IMR-90 (cell line): ENCODE results near the gene NPFFR1. TPM values are rescaled to one million over a fixed set of nuclear protein-coding genes. Genes with fewer than 3 reads are reported as not detected.

ENCODE experiments used
- ATAC-seq: fragments of 200-7000 bp; cut with Tn5 transposase; 2 replicates; pipeline ENCODE4 v1.9.1; 2020; ENCODE audit warnings: low read depth, mild to moderate bottlenecking, moderate library complexity
- BruUV-seq: library from RNA; stranded (reverse); fragments of 400-500 nt; replicated peaks from 2 replicates; lab custom pipeline; 2021; lab: Mats Ljungman, UMichigan
- CTCF ChIA-PET: fragments of 300-600 bp; formaldehyde crosslinking; extraction: SDS; loops from one replicate; lab custom pipeline; 2021; ENCODE audit warnings: antibody characterized with exemption; lab: Yijun Ruan, JAX
- POLR2A ChIA-PET: fragments of 300-600 bp; sonication (Branson Sonifier 250); formaldehyde crosslinking; loops from one replicate; lab custom pipeline; 2022; ENCODE audit warnings: antibody characterized with exemption; ENCODE audit not compliant: unreplicated experiment; lab: Charles Lee
- DNase-seq: peaks from one replicate; pipeline ENCODE4 v3.0.0; 2013
- H2AFZ ChIP-seq: replicated peaks from 2 replicates; pipeline ENCODE3; 2013; ENCODE audit warnings: low read length, mild to moderate bottlenecking; ENCODE audit not compliant: poor library complexity
- H2AK5ac ChIP-seq: 2 replicates; pipeline ENCODE4 v1.6.1; 2013; ENCODE audit warnings: low read depth, low read length, inconsistent platforms
- H2AK9ac ChIP-seq: replicated peaks from 2 replicates; pipeline ENCODE3; 2013; ENCODE audit warnings: mild to moderate bottlenecking, low read depth, low read length, moderate library complexity; ENCODE audit not compliant: poor library complexity
- H2BK120ac ChIP-seq: 2 replicates; pipeline ENCODE4 v1.6.1; 2013; ENCODE audit warnings: low read depth, low read length, inconsistent platforms
- H2BK15ac ChIP-seq: 3 replicates; pipeline ENCODE4 v1.6.1; 2013; ENCODE audit warnings: low read depth, low read length, inconsistent platforms
- H2BK20ac ChIP-seq: 2 replicates; pipeline ENCODE4 v1.6.1; 2013; ENCODE audit warnings: low read depth, mild to moderate bottlenecking, inconsistent platforms, low read length, moderate library complexity
- H2BK5ac ChIP-seq: 2 replicates; pipeline ENCODE4 v1.6.1; 2013; ENCODE audit warnings: mild to moderate bottlenecking, low read depth, low read length, inconsistent platforms; ENCODE audit not compliant: poor library complexity, severe bottlenecking
- H3K14ac ChIP-seq: replicated peaks from 2 replicates; pipeline ENCODE4 v1.6.1; 2013; ENCODE audit warnings: low read depth, low read length, inconsistent platforms
- H3K18ac ChIP-seq: 2 replicates; pipeline ENCODE4 v1.6.1; 2013; ENCODE audit warnings: low read depth, low read length, control low read depth
- H3K23ac ChIP-seq: 2 replicates; pipeline ENCODE4 v1.6.1; 2013; ENCODE audit warnings: low read depth, low read length, inconsistent platforms
- H3K27ac ChIP-seq: 2 replicates; pipeline ENCODE4 v1.5.1; 2013; ENCODE audit warnings: mild to moderate bottlenecking, control low read depth, low read length; ENCODE audit not compliant: insufficient read depth
- H3K27me3 ChIP-seq: 2 replicates; pipeline ENCODE4 v1.6.1; 2013; ENCODE audit warnings: low read length; ENCODE audit not compliant: control insufficient read depth, insufficient read depth
- H3K36me3 ChIP-seq: 2 replicates; pipeline ENCODE4 v1.6.1; 2013; ENCODE audit warnings: low read length, mixed read lengths; ENCODE audit not compliant: control insufficient read depth, insufficient read depth
- H3K4ac ChIP-seq: 2 replicates; pipeline ENCODE4 v1.6.1; 2013; ENCODE audit warnings: low read depth, low read length, inconsistent platforms
- H3K4me1 ChIP-seq: 2 replicates; pipeline ENCODE4 v1.6.1; 2013; ENCODE audit warnings: low read length, mixed read lengths; ENCODE audit not compliant: control insufficient read depth, insufficient read depth
- H3K4me2 ChIP-seq: 2 replicates; pipeline ENCODE4 v1.6.1; 2013; ENCODE audit warnings: low read depth, mild to moderate bottlenecking, control low read depth, low read length, moderate library complexity
- H3K4me3 ChIP-seq: 2 replicates; pipeline ENCODE4 v1.5.1; 2013; ENCODE audit warnings: low read depth, mild to moderate bottlenecking, control low read depth, low read length, moderate library complexity; ENCODE audit not compliant: insufficient read depth
- H3K56ac ChIP-seq: 2 replicates; pipeline ENCODE4 v1.6.1; 2013; ENCODE audit warnings: low read length, inconsistent platforms; ENCODE audit not compliant: insufficient read depth; ENCODE audit errors: extremely low read depth
- H3K79me1 ChIP-seq, 2 experiments: 2 replicates each; pipeline ENCODE4 v1.6.1; 2013; ENCODE audit warnings: low read length in 2 of 2, inconsistent platforms in 1 of 2, low read depth in 1 of 2
- H3K9ac ChIP-seq: 2 replicates; pipeline ENCODE4 v1.6.1; 2013; ENCODE audit warnings: low read depth, low read length, control low read depth
- H3K9me1 ChIP-seq: 2 replicates; pipeline ENCODE4 v1.6.1; 2013; ENCODE audit warnings: low read length, inconsistent platforms; ENCODE audit not compliant: insufficient read depth
- H3K9me3 ChIP-seq: 2 replicates; pipeline ENCODE4 v1.6.1; 2013; ENCODE audit warnings: low read length; ENCODE audit not compliant: control insufficient read depth, insufficient read depth
- H4K20me1 ChIP-seq: 2 replicates; pipeline ENCODE4 v1.6.1; 2013; ENCODE audit warnings: low read length, inconsistent platforms; ENCODE audit not compliant: insufficient read depth
- H4K5ac ChIP-seq: 2 replicates; pipeline ENCODE4 v1.6.1; 2013; ENCODE audit warnings: mild to moderate bottlenecking, low read depth, low read length, control low read depth
- H4K8ac ChIP-seq, 2 experiments: 2 replicates each; pipeline ENCODE4 v1.6.1; 2013; ENCODE audit warnings: low read depth in 2 of 2, low read length in 2 of 2, control low read depth in 1 of 2, inconsistent platforms in 1 of 2
- H4K91ac ChIP-seq: 2 replicates; pipeline ENCODE4 v1.6.1; 2013; ENCODE audit warnings: low read depth, low read length, inconsistent platforms; ENCODE audit not compliant: insufficient read depth
- BHLHE40 ChIP-seq: fragments of 150-350 bp; IDR thresholded peaks from 2 replicates; pipeline ENCODE4 v1.6.1; 2016; ENCODE audit warnings: mild to moderate bottlenecking, low read depth, low read length
- CEBPB ChIP-seq: IDR thresholded peaks from 2 replicates; pipeline ENCODE4 v1.6.1; 2012; ENCODE audit warnings: low read depth, low read length, improper control_type of control experiment
- FOS ChIP-seq: fragments of 150-350 bp; IDR thresholded peaks from 2 replicates; pipeline ENCODE4 v1.6.1; 2016; ENCODE audit warnings: low read depth, low read length
- MAFK ChIP-seq: IDR thresholded peaks from 2 replicates; pipeline ENCODE4 v1.6.1; 2012; ENCODE audit warnings: low read depth, low read length, improper control_type of control experiment
- MAZ ChIP-seq: IDR thresholded peaks from 2 replicates; pipeline ENCODE4 v1.6.1; 2012; ENCODE audit warnings: low read depth, mild to moderate bottlenecking, low read length, improper control_type of control experiment, moderate library complexity, borderline replicate concordance
- MXI1 ChIP-seq: IDR thresholded peaks from 2 replicates; pipeline ENCODE4 v1.6.1; 2012; ENCODE audit warnings: low read depth, mild to moderate bottlenecking, low read length, moderate library complexity, borderline replicate concordance
- NFE2L2 ChIP-seq: fragments of 150-350 bp; IDR thresholded peaks from 2 replicates; pipeline ENCODE4 v1.6.1; 2016; ENCODE audit warnings: low read depth, mild to moderate bottlenecking, low read length
- POLR2A ChIP-seq: IDR thresholded peaks from 2 replicates; pipeline ENCODE4 v1.6.1; 2012; ENCODE audit warnings: mild to moderate bottlenecking, low read depth, low read length
- RAD21 ChIP-seq: IDR thresholded peaks from 2 replicates; pipeline ENCODE4 v1.6.1; 2012; ENCODE audit warnings: low read length, improper control_type of control experiment
- RCOR1 ChIP-seq: IDR thresholded peaks from 2 replicates; pipeline ENCODE4 v1.6.1; 2012; ENCODE audit warnings: mild to moderate bottlenecking, low read length, improper control_type of control experiment; ENCODE audit not compliant: insufficient replicate concordance
- RFX5 ChIP-seq: IDR thresholded peaks from 2 replicates; pipeline ENCODE4 v1.8.0; 2012; ENCODE audit warnings: low read depth, mild to moderate bottlenecking, low read length, moderate library complexity
- SMC3 ChIP-seq: fragments of 150-350 bp; IDR thresholded peaks from 2 replicates; pipeline ENCODE4 v1.6.1; 2016; ENCODE audit warnings: low read depth, mild to moderate bottlenecking, antibody characterized with exemption, low read length, moderate library complexity
- WGBS, 2 experiments: methylation state at CpG; one replicate each; pipeline versions ENCODE4 v1.1.5 to v1.1.7; 2013; ENCODE audit warnings: missing lambda C conversion rate in 2 of 2; ENCODE audit not compliant: insufficient read length in 1 of 2; ENCODE audit errors: extremely low coverage in 2 of 2; 5-methylcytosine and 5-hydroxymethylcytosine counted together
- dilution Hi-C: fragments of 300-500 bp; cut with HindIII; formaldehyde crosslinking; loops from one replicate; pipeline ENCODE4 v1.14.3; 2018; ENCODE audit warnings: low sequenced_read_pairs; ENCODE audit not compliant: unreplicated experiment
- in situ Hi-C: fragments of 300-500 bp; cut with MboI; formaldehyde crosslinking; loops from 3 replicates; pipeline ENCODE4 v1.14.3; 2019; ENCODE audit warnings: low sequenced_read_pairs, inconsistent platforms, mixed read lengths
- intact Hi-C: fragments of 100-400 bp; cut with micrococcal nuclease; formaldehyde crosslinking; loops from 2 replicates; pipeline ENCODE4 v1.10.0; 2022
- polyA plus RNA-seq, 3 experiments: library from polyadenylated mRNA; depleted of rRNA; stranded (reverse); fragments of >200 nt; gene quantifications; 2 replicates each; pipeline ENCODE4 v1.2.3, GENCODE V29; 2012; ENCODE audit warnings: low replicate concordance in 1 of 3
- total RNA-seq: library from RNA; depleted of rRNA; stranded (reverse); fragments of >200 nt; gene quantifications from 2 replicates; pipeline ENCODE4 v1.2.3, GENCODE V29; 2012
- TF ChIP-seq, protein P1 (sequence below): conservative IDR thresholded peaks from 2 replicates; pipeline ENCODE4 v1.5.1; 2012; ENCODE audit warnings: mild to moderate bottlenecking, low read depth, low read length, improper control_type of control experiment
- TF ChIP-seq, protein P2 (sequence below): fragments of 150-350 bp; IDR thresholded peaks from 2 replicates; pipeline ENCODE4 v1.6.1; 2017; ENCODE audit warnings: mild to moderate bottlenecking, antibody characterized with exemption, low read length, low read depth
- TF ChIP-seq, protein P3 (sequence below): fragments of 150-350 bp; IDR thresholded peaks from 2 replicates; pipeline ENCODE4 v1.6.1; 2016; ENCODE audit warnings: low read depth, mild to moderate bottlenecking, low read length, moderate library complexity, borderline replicate concordance

NPFFR1 gene
- total and polyA plus RNA-seq, 2 of the 4 experiments (the other 2 are of a cell fraction), result not detected

DNA sequence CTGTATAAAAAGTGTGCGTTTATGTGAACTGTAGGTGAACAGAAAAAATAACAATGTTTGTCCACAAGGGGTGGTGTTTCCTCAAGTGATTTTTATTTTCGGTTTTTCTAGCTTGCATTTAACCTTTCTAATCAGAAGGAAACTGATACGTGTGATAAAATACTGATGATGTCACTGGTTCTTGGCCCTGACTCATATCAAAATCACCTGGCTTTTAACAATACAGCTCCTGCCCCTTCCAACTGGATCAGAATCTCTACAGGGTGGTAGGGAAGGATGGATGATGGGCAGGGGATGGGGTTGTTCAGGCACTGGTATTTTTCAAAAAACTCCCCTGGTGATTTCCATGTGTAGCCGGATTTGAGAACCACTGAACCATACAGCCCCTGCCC, 10.9 kb downstream of the NPFFR1 start:
- Histone ChIP-seq H2BK15ac (no peak overlapping the region), H3K56ac (no peak overlapping the region), H3K23ac (no peak overlapping the region), H3K9me1 (no peaks in the 10 kb centered on the region), H3K4ac (no peak overlapping the region), H3K27ac (no peak overlapping the region), H4K5ac (no peak overlapping the region), H4K20me1 (no peaks in the 10 kb centered on the region; the same call in 1 of the 2 replicates), H3K79me1 (no peaks in the 10 kb centered on the region), H3K4me1 (peaks cover 3% of the 10 kb centered on the region; the same call in 1 of the 2 replicates), H2AK9ac (no peak overlapping the region), H2AFZ (no peak overlapping the region), H2BK5ac (no peak overlapping the region), H4K8ac (no peak overlapping the region), H3K4me3 (no peak overlapping the region), H3K27me3 (no peaks in the 10 kb centered on the region), H4K91ac (no peak overlapping the region), H3K14ac (no peak overlapping the region), H2AK5ac (no peak overlapping the region), H3K36me3 (no peaks in the 10 kb centered on the region), H2BK120ac (no peak overlapping the region), H3K18ac (no peak overlapping the region), H2BK20ac (no peak overlapping the region), H3K4me2 (no peak overlapping the region), H3K9ac (no peak overlapping the region), H3K9me3 (peaks cover 3% of the 10 kb centered on the region)
- intact Hi-C loops (no loop called here), in situ Hi-C loops (no loop called here), dilution Hi-C loops (no loop called here)
- peak; percentile 58 for ATAC-seq
- DNase-seq, result peak; percentile 41
- TF ChIP-seq BHLHE40 (no peak), MAZ (no peak), RFX5 (no peak), POLR2A (no peak), RAD21 (peak; percentile 43), MAFK (no peak), MXI1 (no peak), CEBPB (no peak), FOS (no peak), NFE2L2 (no peak), SMC3 (0 out of 2 replicates have a peak, but pooled peaks have one; percentile 23), RCOR1 (no peak)
- TF ChIP-seq, protein P1, sequence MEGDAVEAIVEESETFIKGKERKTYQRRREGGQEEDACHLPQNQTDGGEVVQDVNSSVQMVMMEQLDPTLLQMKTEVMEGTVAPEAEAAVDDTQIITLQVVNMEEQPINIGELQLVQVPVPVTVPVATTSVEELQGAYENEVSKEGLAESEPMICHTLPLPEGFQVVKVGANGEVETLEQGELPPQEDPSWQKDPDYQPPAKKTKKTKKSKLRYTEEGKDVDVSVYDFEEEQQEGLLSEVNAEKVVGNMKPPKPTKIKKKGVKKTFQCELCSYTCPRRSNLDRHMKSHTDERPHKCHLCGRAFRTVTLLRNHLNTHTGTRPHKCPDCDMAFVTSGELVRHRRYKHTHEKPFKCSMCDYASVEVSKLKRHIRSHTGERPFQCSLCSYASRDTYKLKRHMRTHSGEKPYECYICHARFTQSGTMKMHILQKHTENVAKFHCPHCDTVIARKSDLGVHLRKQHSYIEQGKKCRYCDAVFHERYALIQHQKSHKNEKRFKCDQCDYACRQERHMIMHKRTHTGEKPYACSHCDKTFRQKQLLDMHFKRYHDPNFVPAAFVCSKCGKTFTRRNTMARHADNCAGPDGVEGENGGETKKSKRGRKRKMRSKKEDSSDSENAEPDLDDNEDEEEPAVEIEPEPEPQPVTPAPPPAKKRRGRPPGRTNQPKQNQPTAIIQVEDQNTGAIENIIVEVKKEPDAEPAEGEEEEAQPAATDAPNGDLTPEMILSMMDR, result peak; percentile 54
- TF ChIP-seq, protein P2, sequence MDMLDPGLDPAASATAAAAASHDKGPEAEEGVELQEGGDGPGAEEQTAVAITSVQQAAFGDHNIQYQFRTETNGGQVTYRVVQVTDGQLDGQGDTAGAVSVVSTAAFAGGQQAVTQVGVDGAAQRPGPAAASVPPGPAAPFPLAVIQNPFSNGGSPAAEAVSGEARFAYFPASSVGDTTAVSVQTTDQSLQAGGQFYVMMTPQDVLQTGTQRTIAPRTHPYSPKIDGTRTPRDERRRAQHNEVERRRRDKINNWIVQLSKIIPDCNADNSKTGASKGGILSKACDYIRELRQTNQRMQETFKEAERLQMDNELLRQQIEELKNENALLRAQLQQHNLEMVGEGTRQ, result no peak
- TF ChIP-seq, protein P3, sequence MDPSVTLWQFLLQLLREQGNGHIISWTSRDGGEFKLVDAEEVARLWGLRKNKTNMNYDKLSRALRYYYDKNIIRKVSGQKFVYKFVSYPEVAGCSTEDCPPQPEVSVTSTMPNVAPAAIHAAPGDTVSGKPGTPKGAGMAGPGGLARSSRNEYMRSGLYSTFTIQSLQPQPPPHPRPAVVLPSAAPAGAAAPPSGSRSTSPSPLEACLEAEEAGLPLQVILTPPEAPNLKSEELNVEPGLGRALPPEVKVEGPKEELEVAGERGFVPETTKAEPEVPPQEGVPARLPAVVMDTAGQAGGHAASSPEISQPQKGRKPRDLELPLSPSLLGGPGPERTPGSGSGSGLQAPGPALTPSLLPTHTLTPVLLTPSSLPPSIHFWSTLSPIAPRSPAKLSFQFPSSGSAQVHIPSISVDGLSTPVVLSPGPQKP, result no peak
- no CpG with 5 or more reads among the region's 4 CpGs for WGBS, 2 experiments
- POLR2A ChIA-PET, result no interaction called here
- no TSS peak for BruUV-seq
- CTCF ChIA-PET, result interaction anchor here (0.5 to 1.1 kb wide), 4 partner anchors 24 to 94 kb away, joined by 3 to 4 read pairs (median 3); no protein-coding TSS in a partner anchor
